ENCODE data around the gene KPNA4. TPM values are rescaled to one million over a fixed set of nuclear protein-coding genes. Genes with fewer than 3 reads are reported as not detected.

Gene KPNA4
- total RNA-seq, 1 donor from 2014 or later: 61.6 TPM

DNA sequence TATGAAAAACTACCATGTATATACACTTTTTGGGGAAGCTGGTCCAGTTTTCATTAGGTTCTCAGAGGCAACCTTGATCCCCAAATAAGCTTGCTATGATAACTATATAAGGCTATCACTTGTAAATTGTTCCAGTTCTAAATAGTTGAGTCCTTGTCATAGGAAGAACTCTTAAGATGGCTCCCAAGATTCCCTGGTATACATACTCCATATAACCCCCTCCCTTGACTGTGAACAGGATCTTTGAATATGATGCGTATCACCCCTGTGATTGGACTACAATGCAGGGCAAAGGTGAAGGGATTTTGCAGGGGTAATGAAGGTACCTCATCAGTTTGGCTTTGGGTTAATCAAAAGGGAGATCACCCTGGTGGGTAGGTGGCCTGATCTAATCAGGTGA lies 67.2 kb downstream of the KPNA4 start:
- intact Hi-C loops (cut with DNase I): no loop called here
- no peaks in the 10 kb centered on the region for H3K4me1 ChIP-seq
- H3K9me3 ChIP-seq: no peaks in the 10 kb centered on the region
- ATAC-seq: no peak
- H3K27ac ChIP-seq: no peak overlapping the region
- no peaks in the 10 kb centered on the region for H3K27me3 ChIP-seq (ENCODE audit: low read depth)
- peaks cover 37% of the 10 kb centered on the region for H3K36me3 ChIP-seq
- no peak for TF ChIP-seq CTCF (IDR thresholded peaks at IDR 0.05)
- no peak overlapping the region for H3K4me3 ChIP-seq
- DNase-seq: no peak

DNA sequence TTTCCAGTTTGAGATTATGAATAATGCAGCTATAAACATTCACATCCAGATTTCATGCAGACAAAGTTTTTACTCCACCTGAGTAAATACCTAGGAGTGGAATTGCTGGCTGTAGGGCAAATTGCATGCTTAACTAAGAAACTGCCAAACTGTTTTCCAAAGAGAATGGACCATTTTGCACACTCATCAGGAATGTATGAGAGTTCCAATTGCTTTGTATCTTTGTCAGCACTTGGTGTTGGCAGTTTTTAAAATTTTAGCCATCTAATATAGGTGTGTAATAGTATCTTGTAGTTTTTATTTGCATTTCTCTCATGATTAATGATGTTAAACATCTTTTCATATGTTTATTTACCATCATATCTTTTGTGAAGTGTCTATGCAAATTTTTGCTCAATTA lies 75.2 kb downstream of the KPNA4 start:
- Histone ChIP-seq H3K4me1 (no peaks in the 10 kb centered on the region), H3K9me3 (no peaks in the 10 kb centered on the region), H3K27me3 (ENCODE audit: low read depth) (no peaks in the 10 kb centered on the region), H3K4me3 (no peak overlapping the region), H3K36me3 (no peaks in the 10 kb centered on the region), H3K27ac (no peak overlapping the region)
- DNase-seq (no peak), ATAC-seq (no peak)
- TF ChIP-seq CTCF (IDR thresholded peaks at IDR 0.05): no peak
- intact Hi-C loops (cut with DNase I): no loop called here

DNA sequence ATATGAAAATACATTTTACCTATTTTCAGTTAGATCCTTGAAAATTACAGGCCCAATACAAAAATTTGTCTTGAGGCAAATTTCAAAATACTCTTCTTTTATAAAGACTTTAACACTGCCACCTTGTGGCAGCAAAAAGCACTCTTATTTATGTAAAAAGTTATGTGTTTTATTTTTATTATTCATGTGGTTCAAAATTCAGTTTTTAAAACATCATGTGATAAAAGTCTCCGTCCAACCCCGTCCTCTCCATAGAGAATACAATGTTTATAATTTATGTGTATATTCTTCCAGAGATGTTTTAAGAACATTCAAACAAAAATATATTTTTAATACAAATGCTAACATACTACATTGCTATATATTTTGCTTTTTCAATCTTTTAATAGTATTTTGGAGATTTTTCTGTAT lies 78.9 kb downstream of the KPNA4 start:
- no peak overlapping the region for H3K27ac ChIP-seq
- no peaks in the 10 kb centered on the region for H3K4me1 ChIP-seq
- no peaks in the 10 kb centered on the region for H3K36me3 ChIP-seq
- intact Hi-C loops (cut with DNase I): no loop called here
- DNase-seq (no peak), ATAC-seq (no peak)
- peak overlapping the region; percentile 41 for H3K4me3 ChIP-seq
- peak; percentile 65 for TF ChIP-seq CTCF (IDR thresholded peaks at IDR 0.05)
- H3K9me3 ChIP-seq: no peaks in the 10 kb centered on the region
- no peaks in the 10 kb centered on the region for H3K27me3 ChIP-seq (ENCODE audit: low read depth)

GRCh38 chr3:160482796-160483195 lies 82.6 kb downstream of the KPNA4 start:
- H3K4me3 ChIP-seq: no peak overlapping the region
- H3K9me3 ChIP-seq: no peaks in the 10 kb centered on the region
- no peaks in the 10 kb centered on the region for H3K4me1 ChIP-seq
- no peak for ATAC-seq
- TF ChIP-seq CTCF (IDR thresholded peaks at IDR 0.05): no peak
- no peaks in the 10 kb centered on the region for H3K36me3 ChIP-seq
- no peak overlapping the region for H3K27ac ChIP-seq
- no peaks in the 10 kb centered on the region for H3K27me3 ChIP-seq (ENCODE audit: low read depth)
- intact Hi-C loops (cut with DNase I): no loop called here
- no peak for DNase-seq

GRCh38 chr3:160481856-160482255 lies 83.5 kb downstream of the KPNA4 start:
- no peak for TF ChIP-seq CTCF (IDR thresholded peaks at IDR 0.05)

GRCh38 chr3:160480931-160481330 lies 84.4 kb downstream of the KPNA4 start:
- intact Hi-C loops (cut with DNase I): no loop called here
- Histone ChIP-seq H3K27ac (no peak overlapping the region), H3K4me1 (no peaks in the 10 kb centered on the region), H3K36me3 (no peaks in the 10 kb centered on the region), H3K27me3 (ENCODE audit: low read depth) (no peaks in the 10 kb centered on the region), H3K4me3 (no peak overlapping the region), H3K9me3 (no peaks in the 10 kb centered on the region)
- TF ChIP-seq CTCF (IDR thresholded peaks at IDR 0.05): no peak
- ATAC-seq: no peak
- no peak for DNase-seq

More at GRCh38 chr3:160481856-160482255, 83.5 kb downstream of the KPNA4 start:
- no peak for ATAC-seq
- intact Hi-C loops (cut with DNase I): no loop called here
- Histone ChIP-seq H3K27me3 (ENCODE audit: low read depth) (no peaks in the 10 kb centered on the region), H3K27ac (no peak overlapping the region), H3K9me3 (no peaks in the 10 kb centered on the region), H3K36me3 (no peaks in the 10 kb centered on the region), H3K4me1 (no peaks in the 10 kb centered on the region), H3K4me3 (no peak overlapping the region)
- DNase-seq: no peak

Measured in lower lobe of right lung (tissue), 2 donors.